Measurements from ENCODE around the gene SUCLG2. TPM values are rescaled to one million over a fixed set of nuclear protein-coding genes. Genes with fewer than 3 reads are reported as not detected.

The SUCLG2 gene
- total RNA-seq, 2 experiments from 2014 or later = 28.3 to 44.7 TPM

DNA sequence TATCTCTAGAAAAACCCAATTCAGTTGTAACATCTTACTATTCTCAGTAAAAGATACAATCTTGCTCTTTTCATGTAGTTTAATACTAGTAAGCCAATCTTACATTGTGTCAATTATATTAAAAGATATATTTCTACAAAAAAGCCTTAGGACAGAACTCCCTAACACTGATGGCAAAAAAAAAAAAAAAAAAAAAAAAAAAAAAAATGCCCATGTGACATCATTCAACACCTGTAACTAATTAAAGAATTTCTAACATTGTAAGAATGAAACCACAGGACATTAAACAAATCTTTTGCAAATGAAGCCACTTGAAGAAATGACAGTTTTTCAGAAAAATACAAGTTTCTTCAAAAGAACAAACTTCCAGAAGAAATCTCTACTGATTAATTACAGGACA is 119.8 kb downstream of the SUCLG2 start:
- no peak overlapping the region for H3K4me3 ChIP-seq (ENCODE audit: low read depth, low read length, poor library complexity, severe bottlenecking)
- H2AFZ ChIP-seq (ENCODE audit: low read length) = no peak overlapping the region
- peaks cover 3% of the 10 kb centered on the region for H3K4me1 ChIP-seq (ENCODE audit: insufficient read depth, low read length, poor library complexity, severe bottlenecking)
- no peak for TF ChIP-seq EZH2phosphoT487 (IDR thresholded peaks at IDR 0.05; ENCODE audit: borderline replicate concordance, low read depth, low read length)
- TF ChIP-seq, protein P1, sequence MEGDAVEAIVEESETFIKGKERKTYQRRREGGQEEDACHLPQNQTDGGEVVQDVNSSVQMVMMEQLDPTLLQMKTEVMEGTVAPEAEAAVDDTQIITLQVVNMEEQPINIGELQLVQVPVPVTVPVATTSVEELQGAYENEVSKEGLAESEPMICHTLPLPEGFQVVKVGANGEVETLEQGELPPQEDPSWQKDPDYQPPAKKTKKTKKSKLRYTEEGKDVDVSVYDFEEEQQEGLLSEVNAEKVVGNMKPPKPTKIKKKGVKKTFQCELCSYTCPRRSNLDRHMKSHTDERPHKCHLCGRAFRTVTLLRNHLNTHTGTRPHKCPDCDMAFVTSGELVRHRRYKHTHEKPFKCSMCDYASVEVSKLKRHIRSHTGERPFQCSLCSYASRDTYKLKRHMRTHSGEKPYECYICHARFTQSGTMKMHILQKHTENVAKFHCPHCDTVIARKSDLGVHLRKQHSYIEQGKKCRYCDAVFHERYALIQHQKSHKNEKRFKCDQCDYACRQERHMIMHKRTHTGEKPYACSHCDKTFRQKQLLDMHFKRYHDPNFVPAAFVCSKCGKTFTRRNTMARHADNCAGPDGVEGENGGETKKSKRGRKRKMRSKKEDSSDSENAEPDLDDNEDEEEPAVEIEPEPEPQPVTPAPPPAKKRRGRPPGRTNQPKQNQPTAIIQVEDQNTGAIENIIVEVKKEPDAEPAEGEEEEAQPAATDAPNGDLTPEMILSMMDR (conservative IDR thresholded peaks at IDR 0.05; ENCODE audit: low read length) = no peak
- intact Hi-C loops (cut with micrococcal nuclease; ENCODE audit: unreplicated experiment) = no loop called here
- no peaks in the 10 kb centered on the region for H3K36me3 ChIP-seq (ENCODE audit: insufficient read depth, low read length)
- no peaks in the 10 kb centered on the region for H3K79me2 ChIP-seq (ENCODE audit: insufficient read depth, low read depth, low read length)
- ChIA-PET POLR2A (interaction anchor here (0.7 to 1.6 kb wide), 3 partner anchors 18 to 88 kb away, joined by 3 read pairs; no protein-coding TSS in a partner anchor), CTCF (ENCODE audit: unreplicated experiment) (no interaction called here)
- H3K9me2 ChIP-seq (ENCODE audit: insufficient read depth, low read length) = no peaks in the 10 kb centered on the region
- DNase-seq (ENCODE audit: low spot score) = no peak
- no peaks in the 10 kb centered on the region for H3K9me3 ChIP-seq (ENCODE audit: low read length)
- H3K27ac ChIP-seq (ENCODE audit: low read depth, low read length, poor library complexity, severe bottlenecking) = no peak overlapping the region
- H3K4me2 ChIP-seq (ENCODE audit: low read length) = no peak overlapping the region
- BruUV-seq (replicated peaks) = no TSS peak
- H4K20me1 ChIP-seq (ENCODE audit: insufficient read depth, low read length) = no peaks in the 10 kb centered on the region

DNA sequence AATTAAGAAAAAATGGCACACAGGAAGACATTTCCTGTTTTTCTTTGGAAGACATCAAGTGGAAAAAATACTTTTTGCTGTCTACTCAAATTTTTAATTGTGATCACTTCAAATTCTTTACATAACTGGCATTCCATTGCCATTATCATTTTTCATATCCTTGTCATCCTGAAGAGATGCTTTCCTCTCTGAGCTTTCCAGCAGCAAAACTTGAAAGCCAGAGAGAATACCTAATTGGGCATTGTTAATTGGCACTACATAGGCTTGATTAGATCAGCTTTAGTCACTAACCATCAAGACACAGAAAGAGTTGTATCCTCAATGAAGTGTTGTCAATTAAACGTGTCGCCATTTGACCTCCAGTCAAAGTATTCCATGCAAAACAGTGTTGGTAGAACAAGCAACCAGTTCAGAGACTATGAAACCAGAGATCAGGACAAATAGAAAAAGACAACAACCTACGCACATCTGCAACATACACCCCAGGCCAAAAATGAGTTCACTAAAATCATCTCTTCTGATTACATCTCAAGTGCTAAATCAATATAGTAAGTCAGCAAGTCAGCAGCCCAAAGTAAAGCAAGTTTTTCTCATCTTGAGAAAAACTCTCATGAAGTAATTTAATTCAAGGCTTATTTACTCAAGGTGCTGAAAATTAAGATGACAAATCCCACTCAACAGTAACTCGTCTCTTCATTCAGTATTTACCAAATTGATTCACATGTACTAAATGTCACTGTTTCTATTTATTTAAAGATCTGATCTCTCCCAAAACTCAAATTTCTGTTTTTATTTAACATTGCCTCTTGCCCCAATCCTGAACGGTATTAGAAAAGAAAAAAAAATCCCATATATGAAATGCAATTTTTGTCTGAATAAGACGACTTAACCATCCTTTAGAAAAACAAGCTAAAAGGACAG is 123.0 kb downstream of the SUCLG2 start:
- no peaks in the 10 kb centered on the region for H3K9me3 ChIP-seq (ENCODE audit: low read length)
- DNase-seq (ENCODE audit: low spot score) = no peak
- H3K27ac ChIP-seq (ENCODE audit: low read depth, low read length, poor library complexity, severe bottlenecking) = no peak overlapping the region
- no peak overlapping the region for H2AFZ ChIP-seq (ENCODE audit: low read length)
- BruUV-seq (replicated peaks) = no TSS peak
- no peak overlapping the region for H3K4me2 ChIP-seq (ENCODE audit: low read length)
- H3K4me3 ChIP-seq (ENCODE audit: low read depth, low read length, poor library complexity, severe bottlenecking) = no peak overlapping the region
- H3K4me1 ChIP-seq (ENCODE audit: insufficient read depth, low read length, poor library complexity, severe bottlenecking) = peaks cover 3% of the 10 kb centered on the region
- ChIA-PET POLR2A (interaction anchor here (0.7 to 1.1 kb wide), 2 partner anchors 13 to 26 kb away, joined by 3 read pairs; no protein-coding TSS in a partner anchor), CTCF (ENCODE audit: unreplicated experiment) (no interaction called here)
- no peaks in the 10 kb centered on the region for H4K20me1 ChIP-seq (ENCODE audit: insufficient read depth, low read length)
- no peaks in the 10 kb centered on the region for H3K9me2 ChIP-seq (ENCODE audit: insufficient read depth, low read length)
- H3K79me2 ChIP-seq (ENCODE audit: insufficient read depth, low read depth, low read length) = no peaks in the 10 kb centered on the region
- H3K36me3 ChIP-seq (ENCODE audit: insufficient read depth, low read length) = peaks cover 17% of the 10 kb centered on the region
- no peak for TF ChIP-seq EZH2phosphoT487 (IDR thresholded peaks at IDR 0.05; ENCODE audit: borderline replicate concordance, low read depth, low read length)
- TF ChIP-seq, protein P1 (conservative IDR thresholded peaks at IDR 0.05; ENCODE audit: low read length) = no peak
- intact Hi-C loops (cut with micrococcal nuclease; ENCODE audit: unreplicated experiment) = no loop called here

DNA sequence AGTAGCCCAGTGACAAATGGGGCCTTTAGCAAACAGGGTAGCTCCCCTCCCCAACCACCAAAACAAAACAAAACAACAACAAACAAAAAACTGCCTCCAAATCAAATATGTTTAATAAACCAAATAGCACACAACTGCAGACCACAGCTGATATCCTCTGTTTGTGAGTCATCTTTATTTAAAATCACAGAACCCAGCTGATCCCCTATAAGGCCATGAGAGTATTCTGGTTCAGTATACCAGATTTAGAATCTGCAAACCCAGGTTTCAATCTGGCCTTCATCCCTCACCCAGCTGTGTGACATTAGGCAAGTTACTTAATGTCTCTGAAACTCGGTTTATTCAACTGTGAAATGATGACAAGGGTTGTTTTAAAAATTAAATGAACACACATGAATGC is 124.5 kb downstream of the SUCLG2 start:
- Histone ChIP-seq H3K9me2 (ENCODE audit: insufficient read depth, low read length) (no peaks in the 10 kb centered on the region), H3K36me3 (ENCODE audit: insufficient read depth, low read length) (peaks cover 26% of the 10 kb centered on the region), H4K20me1 (ENCODE audit: insufficient read depth, low read length) (no peaks in the 10 kb centered on the region), H3K4me3 (ENCODE audit: low read depth, low read length, poor library complexity, severe bottlenecking) (no peak overlapping the region), H3K4me1 (ENCODE audit: insufficient read depth, low read length, poor library complexity, severe bottlenecking) (peaks cover 3% of the 10 kb centered on the region), H2AFZ (ENCODE audit: low read length) (no peak overlapping the region), H3K79me2 (ENCODE audit: insufficient read depth, low read depth, low read length) (no peaks in the 10 kb centered on the region), H3K27ac (ENCODE audit: low read depth, low read length, poor library complexity, severe bottlenecking) (no peak overlapping the region), H3K4me2 (ENCODE audit: low read length) (no peak overlapping the region), H3K9me3 (ENCODE audit: low read length) (no peaks in the 10 kb centered on the region)
- CTCF ChIA-PET (ENCODE audit: unreplicated experiment) = interaction anchor here (1.0 kb wide), 1 partner anchor 245 kb away, joined by 3 read pairs; no protein-coding TSS in a partner anchor
- POLR2A ChIA-PET = interaction anchor here (1.0 to 1.6 kb wide), 2 partner anchors 14 to 24 kb away, joined by 3 to 4 read pairs; no protein-coding TSS in a partner anchor
- TF ChIP-seq, protein P1 (conservative IDR thresholded peaks at IDR 0.05; ENCODE audit: low read length) = no peak
- TF ChIP-seq EZH2phosphoT487 (IDR thresholded peaks at IDR 0.05; ENCODE audit: borderline replicate concordance, low read depth, low read length) = no peak
- no TSS peak for BruUV-seq (replicated peaks)
- intact Hi-C loops (cut with micrococcal nuclease; ENCODE audit: unreplicated experiment) = no loop called here
- no peak for DNase-seq (ENCODE audit: low spot score)

Measured in OCI-LY7 (cell line).